GM19455 (cell line): ENCODE results near the gene MALRD1.

Source experiments
- ATAC-seq: cut with Tn5 transposase; IDR thresholded peaks from one replicate; pipeline ENCODE4 v1.9.1; 2021; ENCODE audit not compliant: unreplicated experiment

The MALRD1 gene

GRCh38 chr10:19638182-19638895 is 589.7 kb downstream of the MALRD1 start:
- no peak for ATAC-seq

GRCh38 chr10:19638896-19639233 is 590.3 kb downstream of the MALRD1 start:
- ATAC-seq: no peak

- ATAC-seq: no peak
These were observed 592.1 kb downstream of the MALRD1 start for GRCh38 chr10:19640566-19641263.

GRCh38 chr10:19651549-19651948 is 602.9 kb downstream of the MALRD1 start:
- ATAC-seq: no peak

- no peak for ATAC-seq
These were observed 604.1 kb downstream of the MALRD1 start for GRCh38 chr10:19652750-19653149.

- no peak for ATAC-seq
These were observed 605.3 kb downstream of the MALRD1 start for GRCh38 chr10:19653931-19654330.

GRCh38 chr10:19654576-19654975 is 606.0 kb downstream of the MALRD1 start:
- no peak for ATAC-seq

GRCh38 chr10:19656420-19657042 is 607.9 kb downstream of the MALRD1 start:
- ATAC-seq: no peak

GRCh38 chr10:19658131-19658530 is 609.5 kb downstream of the MALRD1 start:
- ATAC-seq: no peak

GRCh38 chr10:19658622-19659233 is 610.1 kb downstream of the MALRD1 start:
- ATAC-seq: no peak

- no peak for ATAC-seq
These were observed 611.5 kb downstream of the MALRD1 start for GRCh38 chr10:19659920-19660655.

GRCh38 chr10:19663344-19663743 is 614.7 kb downstream of the MALRD1 start:
- ATAC-seq: no peak

GRCh38 chr10:19668116-19668515 is 619.5 kb downstream of the MALRD1 start:
- ATAC-seq: no peak

- ATAC-seq: no peak
These were observed 627.5 kb downstream of the MALRD1 start for GRCh38 chr10:19676063-19676462.

GRCh38 chr10:19683356-19683755 is 634.8 kb downstream of the MALRD1 start:
- no peak for ATAC-seq

GRCh38 chr10:19683960-19684359 is 635.4 kb downstream of the MALRD1 start:
- ATAC-seq: no peak

- ATAC-seq: no peak
These were observed 639.7 kb downstream of the MALRD1 start for GRCh38 chr10:19688344-19688743.

GRCh38 chr10:19689231-19689630 is 640.6 kb downstream of the MALRD1 start:
- ATAC-seq: no peak

- ATAC-seq: no peak
These were observed 650.7 kb downstream of the MALRD1 start for GRCh38 chr10:19699299-19699698.

GRCh38 chr10:19701427-19702052 is 652.9 kb downstream of the MALRD1 start:
- ATAC-seq: no peak

GRCh38 chr10:19702215-19702614 is 653.6 kb downstream of the MALRD1 start:
- ATAC-seq: no peak
